SK-N-SH (cell line): ENCODE results near the gene SPIN1. TPM values are rescaled to one million over a fixed set of nuclear protein-coding genes. Genes with fewer than 3 reads are reported as not detected.

Experiments
- CTCF ChIA-PET: fragments of 300-600, 350-600 bp; formaldehyde crosslinking; extraction: SDS; loops from one replicate; lab custom pipeline; 2021; lab: Yijun Ruan, JAX
- POLR2A ChIA-PET: fragments of 350-600 bp; sonication (Branson Sonifier 250); formaldehyde crosslinking; extraction: SDS; loops from one replicate; lab custom pipeline; 2020; ENCODE audit warnings: antibody characterized with exemption, inconsistent platforms; lab: Yijun Ruan, JAX
- DNase-seq: peaks from one replicate; pipeline ENCODE4 v3.0.0; 2012
- H2AFZ ChIP-seq: fragments of 200-600 bp; sonication (generic); 2 replicates; pipeline ENCODE4 v1.8.1; 2016; ENCODE audit warnings: antibody characterized with exemption, mild to moderate bottlenecking, low read depth
- H3F3A ChIP-seq: fragments of 200-600 bp; sonication (generic); replicated peaks from 2 replicates; pipeline ENCODE3; 2016; ENCODE audit warnings: antibody characterized with exemption, mild to moderate bottlenecking; ENCODE audit not compliant: insufficient read depth
- H3K27ac ChIP-seq, 2 experiments: fragments of 200-500 bp in 1 of 2; fragments of 200-600 bp in 1 of 2; sonication (Bioruptor generic) in 1 of 2; sonication (generic), shearing (Covaris generic) in 1 of 2; 2 replicates each; pipeline versions ENCODE4 v1.5.1 to v1.6.1; 2014 to 2016; ENCODE audit warnings: low read depth in 2 of 2, inconsistent platforms in 1 of 2, low read length in 1 of 2, mild to moderate bottlenecking in 1 of 2, mixed read lengths in 1 of 2
- H3K27me3 ChIP-seq: fragments of 200-600 bp; sonication (generic), shearing (Covaris generic); 2 replicates; pipeline ENCODE4 v1.6.1; 2016; ENCODE audit warnings: mixed run types; ENCODE audit not compliant: insufficient read depth
- H3K36me3 ChIP-seq, 2 experiments: fragments of 200-500 bp in 1 of 2; fragments of 200-600 bp in 1 of 2; sonication (Bioruptor generic) in 1 of 2; sonication (generic) in 1 of 2; replicated peaks in 1 of 2; 2 replicates each; pipeline versions ENCODE3 to v1.5.1; 2014 to 2016; ENCODE audit warnings: low read length in 1 of 2, mild to moderate bottlenecking in 1 of 2; ENCODE audit not compliant: insufficient read depth in 2 of 2, control insufficient read depth in 1 of 2
- H3K4me1 ChIP-seq, 2 experiments: fragments of 200-500 bp in 1 of 2; fragments of 200-600 bp in 1 of 2; sonication (Bioruptor generic) in 1 of 2; sonication (generic), shearing (Covaris generic) in 1 of 2; 2 replicates each; pipeline versions ENCODE4 v1.5.1 to v1.6.1; 2014 to 2016; ENCODE audit warnings: low read depth in 1 of 2, low read length in 1 of 2, mixed run types in 1 of 2; ENCODE audit not compliant: insufficient read depth in 2 of 2, control insufficient read depth in 1 of 2
- H3K4me2 ChIP-seq: fragments of 200-600 bp; sonication (generic), shearing (Covaris generic); 2 replicates; pipeline ENCODE4 v1.6.1; 2017; ENCODE audit warnings: mixed run types
- H3K4me3 ChIP-seq, 2 experiments: fragments of 200-500 bp in 1 of 2; fragments of 200-600 bp in 1 of 2; sonication (Bioruptor generic) in 1 of 2; sonication (generic), shearing (Covaris generic) in 1 of 2; 2 replicates each; pipeline versions ENCODE4 v1.5.1 to v1.8.1; 2014 to 2016; ENCODE audit warnings: low read depth in 2 of 2, inconsistent platforms in 1 of 2, low read length in 1 of 2, mild to moderate bottlenecking in 1 of 2, mixed read lengths in 1 of 2, moderate library complexity in 1 of 2
- H3K79me2 ChIP-seq: fragments of 200-600 bp; sonication (generic); 2 replicates; pipeline ENCODE4 v1.8.1; 2017; ENCODE audit warnings: mild to moderate bottlenecking; ENCODE audit not compliant: insufficient read depth
- H3K9ac ChIP-seq: fragments of 200-600 bp; sonication (generic); 2 replicates; pipeline ENCODE4 v1.6.1; 2017; ENCODE audit warnings: mixed run types
- H3K9me2 ChIP-seq: fragments of 200-600 bp; sonication (generic); 2 replicates; pipeline ENCODE4 v1.6.1; 2017; ENCODE audit warnings: mixed run types
- H3K9me3 ChIP-seq: fragments of 200-600 bp; sonication (generic); 2 replicates; pipeline ENCODE4 v1.6.1; 2017; ENCODE audit warnings: mixed run types, mild to moderate bottlenecking, moderate library complexity
- H4K20me1 ChIP-seq: fragments of 200-600 bp; sonication (generic); 2 replicates; pipeline ENCODE4 v1.6.1; 2017; ENCODE audit warnings: mild to moderate bottlenecking, mixed run types; ENCODE audit not compliant: insufficient read depth
- EZH2phosphoT487 ChIP-seq: fragments of 200-600 bp; sonication (generic); IDR thresholded peaks from 2 replicates; pipeline ENCODE4 v1.6.1; 2017; ENCODE audit warnings: low read depth, mixed run types, mild to moderate bottlenecking, antibody characterized with exemption, moderate library complexity, borderline replicate concordance
- GATA2 ChIP-seq: sonication (generic); formaldehyde crosslinking; IDR thresholded peaks from 2 replicates; pipeline ENCODE4 v1.5.0; 2020; ENCODE audit warnings: mild to moderate bottlenecking, missing genetic modification reagents
- JUND ChIP-seq: IDR thresholded peaks from 2 replicates; pipeline ENCODE4 v1.4.0; 2012
- RAD21 ChIP-seq: IDR thresholded peaks from 2 replicates; pipeline ENCODE4 v1.6.1; 2012; ENCODE audit warnings: mild to moderate bottlenecking, low read length
- RCOR1 ChIP-seq: fragments of 150-350 bp; IDR thresholded peaks from 2 replicates; pipeline ENCODE4 v1.6.1; 2017; ENCODE audit warnings: antibody characterized with exemption, low read length
- REST ChIP-seq: IDR thresholded peaks from 2 replicates; pipeline ENCODE4 v1.6.1; 2012; ENCODE audit warnings: mild to moderate bottlenecking, low read depth, low read length, moderate library complexity
- RFX5 ChIP-seq: IDR thresholded peaks from 2 replicates; pipeline ENCODE4 v1.6.1; 2012; ENCODE audit warnings: mild to moderate bottlenecking, improper control_type of control experiment, low read length
- USF1 ChIP-seq: IDR thresholded peaks from 2 replicates; pipeline ENCODE4 v1.4.0; 2012; ENCODE audit warnings: low read depth, borderline replicate concordance
- USF2 ChIP-seq: fragments of 150-350 bp; IDR thresholded peaks from 2 replicates; pipeline ENCODE4 v1.6.1; 2017; ENCODE audit warnings: antibody characterized with exemption, low read length, low read depth, borderline replicate concordance
- ZBTB33 ChIP-seq: IDR thresholded peaks from 2 replicates; pipeline ENCODE4 v1.4.0; 2012; ENCODE audit warnings: low read depth, borderline replicate concordance
- WGBS: methylation state at CpG from one replicate; pipeline ENCODE4 v1.1.6; 2017; ENCODE audit warnings: low lambda C conversion rate; 5-methylcytosine and 5-hydroxymethylcytosine counted together
- polyA plus RNA-seq, 3 experiments: library from polyadenylated mRNA; depleted of rRNA; stranded (reverse); fragments of >200 nt; gene quantifications; 2 replicates each; pipeline ENCODE4 v1.2.3, GENCODE V29; 2012

SPIN1 gene
- polyA plus RNA-seq, 1 of the 3 experiments (the other 2 are of a cell fraction): 35.8 TPM

GRCh38 chr9:88441301-88442007 lies 53.2 kb downstream of the SPIN1 start (continued):
- TF ChIP-seq USF1 (no peak), RFX5 (no peak), EZH2phosphoT487 (no peak), JUND (no peak)
- TF ChIP-seq, all 33 proteins: peak for 0

- no peak overlapping the region for H3K9ac ChIP-seq
- POLR2A ChIA-PET: no interaction called here
- H3K27me3 ChIP-seq: no peaks in the 10 kb centered on the region
- no peak for DNase-seq
- H3K36me3 ChIP-seq: peaks cover under 1 to 23% of the 10 kb centered on the region in 2 experiments
- peaks cover 31% of the 10 kb centered on the region for H4K20me1 ChIP-seq
- H3K4me1 ChIP-seq: no peaks in the 10 kb centered on the region
- no peaks in the 10 kb centered on the region for H3K9me3 ChIP-seq
- CTCF ChIA-PET: no interaction called here
- no peaks in the 10 kb centered on the region for H3K9me2 ChIP-seq
- peaks cover 95% of the 10 kb centered on the region for H3K79me2 ChIP-seq
- no peak overlapping the region for H2AFZ ChIP-seq
- TF ChIP-seq GATA2 (CRISPR knock-in tag) (no peak), RCOR1 (no peak), USF2 (no peak), RAD21 (no peak), ZBTB33 (no peak), REST (no peak)
- peaks cover 8% of the 10 kb centered on the region for H3F3A ChIP-seq
- H3K27ac ChIP-seq: no peak overlapping the region
- no peak overlapping the region for H3K4me2 ChIP-seq
- 96% methylated on average over 7 of the region's 7 CpGs for WGBS
- no peak overlapping the region for H3K4me3 ChIP-seq
These were observed 55.4 kb downstream of the SPIN1 start for GRCh38 chr9:88443480-88444113.
